Heart right ventricle (tissue), 16 donors: Measurements from ENCODE around the gene LRRTM1. TPM values are rescaled to one million over a fixed set of nuclear protein-coding genes. Genes with fewer than 3 reads are reported as not detected.

ENCODE experiments used
- ATAC-seq, 8 donors: fragments of 200-7000 bp; cut with Tn5 transposase; one replicate each; pipeline ENCODE4 v1.9.1; 2020; ENCODE audit warnings: mild to moderate bottlenecking in 8 of 8, moderate library complexity in 8 of 8, moderate number of reproducible peaks in 1 of 8
- DNase-seq, 2 donors: peaks; one replicate each; pipeline ENCODE4 v3.0.0-alpha.2; 2020
- H3K27ac ChIP-seq, 10 donors: fragments of 200-600 bp; sonication (generic) in 2 of 10; one replicate each; pipeline versions ENCODE4 v1.5.0 to v1.8.0; 2020 to 2022; ENCODE audit warnings: mild to moderate bottlenecking in 3 of 10
- H3K27me3 ChIP-seq, 7 donors: fragments of 200-600 bp; one replicate each; pipeline ENCODE4 v1.8.0; 2021 to 2022; ENCODE audit warnings: mild to moderate bottlenecking in 2 of 7
- H3K36me3 ChIP-seq, 9 donors: fragments of 200-600 bp; sonication (generic) in 1 of 9; one replicate each; pipeline versions ENCODE4 v1.5.0 to v1.8.0; 2020 to 2022; ENCODE audit warnings: mild to moderate bottlenecking in 2 of 9
- H3K4me1 ChIP-seq, 9 donors: fragments of 200-600 bp; sonication (generic) in 1 of 9; one replicate each; pipeline versions ENCODE4 v1.5.0 to v1.8.0; 2020 to 2022; ENCODE audit warnings: mild to moderate bottlenecking in 4 of 9
- H3K4me3 ChIP-seq, 10 donors: fragments of 200-600 bp; sonication (generic) in 2 of 10; one replicate each; pipeline versions ENCODE4 v1.5.0 to v1.8.0; 2020 to 2022; ENCODE audit warnings: mild to moderate bottlenecking in 7 of 10, moderate library complexity in 2 of 10
- H3K9me3 ChIP-seq, 11 donors: fragments of 200-600 bp in 10 of 11; sonication (generic) in 2 of 11; one replicate each; pipeline versions ENCODE4 v1.5.0 to v1.8.0; 2013 to 2022; ENCODE audit warnings: mild to moderate bottlenecking in 2 of 11, control low read depth in 1 of 11, moderate library complexity in 1 of 11
- WGBS, 2 donors: extraction: QIAGEN DNeasy Blood & Tissue Kit; methylation state at CpG; one replicate each; pipeline ENCODE4 v1.1.7; 2013; ENCODE audit warnings: inconsistent platforms in 1 of 2; 5-methylcytosine and 5-hydroxymethylcytosine counted together
- intact Hi-C, 10 donors: fragments of 100-400 bp; cut with DNase I; formaldehyde crosslinking; loops; one replicate each; pipeline versions ENCODE4 v1.11.1 to v1.14.2; 2022
- polyA plus RNA-seq, 2 donors: library from polyadenylated mRNA; stranded (reverse); fragments of 200-250 nt; gene quantifications; one replicate each; pipeline ENCODE4 v1.2.3, GENCODE V29; 2013
- total RNA-seq, 10 donors: library from RNA; stranded (reverse); fragmentation: NEBNext Ultra II Directional in 3 of 10; extraction: Animal tissue kit (Norgen Biotek cat#: 25700) in 3 of 10; gene quantifications; one replicate each; pipeline versions ENCODE4 v1.2.1 to v1.2.4, GENCODE V29; 2021 to 2023
- TF ChIP-seq, protein P1 (sequence below), 9 donors: fragments of 200-600 bp; sonication (generic) in 2 of 9; IDR thresholded peaks; one replicate each; pipeline versions ENCODE4 v1.5.0 to v1.8.0; 2021 to 2022; ENCODE audit warnings: antibody characterized with exemption in 9 of 9, mild to moderate bottlenecking in 5 of 9, moderate library complexity in 1 of 9
- donor health status: Arrhythmogenic right ventricular cardiomyopathy.
- donor health status: ischemic (EF 13 %, LVEDD 7.1; RV severe dilation, severe dysfunction).
- donor health status: healthy with polysubstance abuse.
- donor health status: DM: no; HTN: yes; CAD: no.
- donor health status: DM: no; HTN: no; CAD: no.
- donor health status: ischemic (EF 25% LVEDD 6.9; RV normal size, moderate dysfunction).
- donor health status: ischemic (EF 25% LVEDD 5.7; RV mildly dilated, moderate dysfunction).
- donor health status: healthy.
- donor health status: DM: yes; HTN: yes; CAD: no.
- donor health status: Ischemic cardiomyopathy.
- donor health status: ischemic (EF 35%, LVEDD 5.7; RV mildly dilated, moderate dysfunction).
- donor health status: nonischemic (EF 11% LVEDD 7.7; RV severe dilation, severe dysfunction).
- donor health status: DM: yes; HTN: yes; CAD: no.
- donor health status: PGD.
- donor health status: ischemic (EF 29% LVEDD 5.4; RV normal size, mild dysfunction).
- donor health status: nonischemic (EF 23%, LVEDD 6.1; RV moderate dilation, normal function).

The LRRTM1 gene
- total and polyA plus RNA-seq, 12 donors: 0.18 to 0.71 (median 0.38) TPM; not detected in 2

DNA sequence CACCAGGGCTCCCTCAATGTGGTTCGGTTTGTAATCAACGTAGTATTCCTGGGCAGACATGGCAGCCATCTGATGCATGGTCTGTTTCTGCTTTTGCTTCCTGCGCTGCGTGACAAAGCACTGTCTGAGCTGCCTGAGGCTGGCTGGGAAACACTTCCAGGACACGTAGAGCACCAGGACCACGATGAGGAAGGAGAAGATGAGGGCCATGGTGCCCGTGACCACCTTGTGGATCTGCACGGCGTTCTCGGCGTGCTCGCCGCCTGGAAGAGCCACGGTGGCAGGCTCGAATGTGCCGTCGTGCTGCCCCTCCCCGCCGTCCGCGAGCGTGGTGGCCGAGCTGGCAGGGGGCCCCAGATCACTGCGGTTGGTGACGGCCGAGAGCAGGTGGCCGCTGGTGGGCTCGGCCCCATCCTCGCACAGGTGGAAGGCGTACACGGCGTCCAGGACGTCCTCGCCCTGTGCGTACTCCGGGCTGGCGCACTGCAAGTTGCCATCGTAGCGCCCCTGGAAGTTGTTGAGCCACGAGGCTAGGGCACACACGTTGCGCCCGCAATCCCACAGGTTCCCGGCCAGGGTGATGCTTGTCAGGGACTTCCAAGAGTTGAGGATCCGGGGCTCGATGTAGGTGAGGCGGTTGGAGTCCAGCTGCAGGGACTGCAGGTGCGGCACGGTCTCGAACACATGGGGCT lies 2.1 kb downstream of the LRRTM1 start:
- peak overlapping the region in 4 of 10 donors; percentile 49 to 54 (median 50) for H3K4me3 ChIP-seq
- TF ChIP-seq, protein P1, sequence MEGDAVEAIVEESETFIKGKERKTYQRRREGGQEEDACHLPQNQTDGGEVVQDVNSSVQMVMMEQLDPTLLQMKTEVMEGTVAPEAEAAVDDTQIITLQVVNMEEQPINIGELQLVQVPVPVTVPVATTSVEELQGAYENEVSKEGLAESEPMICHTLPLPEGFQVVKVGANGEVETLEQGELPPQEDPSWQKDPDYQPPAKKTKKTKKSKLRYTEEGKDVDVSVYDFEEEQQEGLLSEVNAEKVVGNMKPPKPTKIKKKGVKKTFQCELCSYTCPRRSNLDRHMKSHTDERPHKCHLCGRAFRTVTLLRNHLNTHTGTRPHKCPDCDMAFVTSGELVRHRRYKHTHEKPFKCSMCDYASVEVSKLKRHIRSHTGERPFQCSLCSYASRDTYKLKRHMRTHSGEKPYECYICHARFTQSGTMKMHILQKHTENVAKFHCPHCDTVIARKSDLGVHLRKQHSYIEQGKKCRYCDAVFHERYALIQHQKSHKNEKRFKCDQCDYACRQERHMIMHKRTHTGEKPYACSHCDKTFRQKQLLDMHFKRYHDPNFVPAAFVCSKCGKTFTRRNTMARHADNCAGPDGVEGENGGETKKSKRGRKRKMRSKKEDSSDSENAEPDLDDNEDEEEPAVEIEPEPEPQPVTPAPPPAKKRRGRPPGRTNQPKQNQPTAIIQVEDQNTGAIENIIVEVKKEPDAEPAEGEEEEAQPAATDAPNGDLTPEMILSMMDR (IDR thresholded peaks at IDR 0.05): no peak
- H3K27ac ChIP-seq: no peak overlapping the region
- H3K36me3 ChIP-seq: no peaks in the 10 kb centered on the region
- DNase-seq (no peak), ATAC-seq (peak in 1 of 8 donors; percentile 62)
- H3K27me3 ChIP-seq: peaks cover 21 to 84% (median 64%) of the 10 kb centered on the region in 7 donors
- H3K4me1 ChIP-seq: peaks cover 0 to 23% (median 18%) of the 10 kb centered on the region in 9 donors
- no peaks in the 10 kb centered on the region for H3K9me3 ChIP-seq
- 10 to 14% methylated on average over 50 of the region's 50 CpGs for WGBS, 2 donors
- intact Hi-C loops: no loop called here

DNA sequence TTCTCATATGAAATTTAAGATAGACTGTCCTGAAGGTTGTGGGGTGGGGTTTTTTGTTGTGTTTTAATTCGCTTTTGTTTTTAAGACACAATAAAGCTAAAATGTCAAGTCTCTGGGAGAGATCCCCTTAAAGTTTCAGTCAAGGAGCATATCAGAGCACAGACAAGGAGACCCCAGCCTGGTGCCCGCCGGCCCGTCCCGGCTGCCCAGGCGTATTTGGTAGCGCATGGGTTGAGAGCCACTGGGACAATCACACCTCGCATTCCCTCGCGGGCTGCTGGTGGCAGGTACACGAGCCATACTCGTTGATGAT lies 2.6 kb downstream of the LRRTM1 start:
- no peak for DNase-seq
- no peak for ATAC-seq

DNA sequence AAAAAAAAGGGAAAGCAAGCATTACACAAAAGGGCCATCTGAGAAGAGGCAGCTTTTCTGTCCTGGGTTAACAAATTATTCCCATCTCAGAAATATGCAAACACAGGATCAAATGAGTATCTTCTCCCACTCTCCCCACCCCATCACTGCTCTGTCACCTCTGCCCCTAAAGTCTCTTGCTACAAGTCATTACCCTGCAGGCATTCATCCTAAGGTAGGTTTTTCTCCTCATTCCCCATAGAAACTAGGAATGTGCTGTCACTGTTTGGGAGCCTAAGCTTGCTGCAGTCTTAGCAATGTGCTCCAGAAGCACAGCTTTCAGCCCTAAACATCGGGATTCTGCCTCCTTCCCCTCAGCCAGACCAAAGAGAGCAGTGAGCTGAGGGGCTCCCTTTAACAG lies 3.6 kb downstream of the LRRTM1 start:
- no peak for DNase-seq
- H3K9me3 ChIP-seq: no peaks in the 10 kb centered on the region
- H3K4me3 ChIP-seq: no peak overlapping the region
- no peak overlapping the region for H3K27ac ChIP-seq
- TF ChIP-seq, protein P1 (IDR thresholded peaks at IDR 0.05): no peak
- no peak for ATAC-seq
- intact Hi-C loops: no loop called here
- no peaks in the 10 kb centered on the region for H3K36me3 ChIP-seq
- peaks cover 21 to 78% (median 63%) of the 10 kb centered on the region in 7 donors for H3K27me3 ChIP-seq
- peaks cover 0 to 23% (median 18%) of the 10 kb centered on the region in 9 donors for H3K4me1 ChIP-seq
- WGBS, 2 donors: 50 to 52% methylated on average over 1 of the region's 1 CpG

More for the DNA sequence above, 2.6 kb downstream of the LRRTM1 start:
- WGBS, 2 donors: 47 to 65% methylated on average over 12 of the region's 12 CpGs
- Histone ChIP-seq H3K27ac (no peak overlapping the region), H3K4me1 (peaks cover 0 to 23% (median 18%) of the 10 kb centered on the region in 9 donors), H3K4me3 (peak overlapping the region in 3 of 10 donors; percentile 49 to 54 (median 51)), H3K9me3 (no peaks in the 10 kb centered on the region), H3K27me3 (peaks cover 21 to 88% (median 64%) of the 10 kb centered on the region in 7 donors), H3K36me3 (no peaks in the 10 kb centered on the region)
- intact Hi-C loops: no loop called here
- TF ChIP-seq, protein P1 (IDR thresholded peaks at IDR 0.05): no peak

DNA sequence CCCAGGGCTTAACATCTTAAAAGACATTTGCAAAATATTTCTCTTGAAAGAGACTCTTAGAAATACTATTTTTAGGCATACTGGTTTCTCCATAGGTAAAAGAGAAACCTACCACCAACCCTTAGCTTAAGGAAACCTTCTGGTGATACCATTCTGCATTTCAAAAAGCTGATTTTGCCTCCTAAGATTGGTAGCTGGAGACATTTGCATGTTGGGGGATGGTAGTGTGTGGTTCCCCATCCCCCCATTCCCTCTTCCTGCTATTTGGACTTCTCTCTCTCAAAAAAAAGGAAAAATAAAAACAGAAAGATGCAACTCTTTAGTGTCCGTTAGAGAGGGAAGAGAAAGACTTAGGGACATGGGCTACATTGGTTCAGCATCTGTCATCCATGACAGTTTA lies 4.2 kb downstream of the LRRTM1 start:
- no peaks in the 10 kb centered on the region for H3K9me3 ChIP-seq
- WGBS, 2 donors: 74 to 95% methylated on average over 1 of the region's 1 CpG
- TF ChIP-seq, protein P1 (IDR thresholded peaks at IDR 0.05): no peak

More for the DNA sequence above, 4.2 kb downstream of the LRRTM1 start:
- ATAC-seq: no peak
- Histone ChIP-seq H3K4me1 (peaks cover 0 to 23% (median 18%) of the 10 kb centered on the region in 9 donors), H3K36me3 (no peaks in the 10 kb centered on the region), H3K27ac (no peak overlapping the region), H3K4me3 (no peak overlapping the region), H3K27me3 (peaks cover 21 to 72% (median 57%) of the 10 kb centered on the region in 7 donors)
- DNase-seq: no peak
- intact Hi-C loops: no loop called here
